DOHH2 (cell line): ENCODE data around the gene NBEA.

ENCODE experiments used
- H3F3A ChIP-seq: fragments of 200-600 bp; sonication (generic), shearing (Covaris generic); 2 replicates; pipeline ENCODE4 v1.6.0; 2016; ENCODE audit warnings: antibody characterized with exemption, mild to moderate bottlenecking; ENCODE audit not compliant: control insufficient read depth, insufficient read depth
- H3K27ac ChIP-seq: fragments of 200-600 bp; sonication (generic); 2 replicates; pipeline ENCODE4 v1.5.1; 2014; ENCODE audit warnings: low read depth, mild to moderate bottlenecking, low read length, moderate library complexity
- H3K27me3 ChIP-seq: fragments of 200-600 bp; sonication (generic); 2 replicates; pipeline ENCODE4 v1.6.1; 2014; ENCODE audit warnings: mild to moderate bottlenecking, low read length, mixed read lengths; ENCODE audit not compliant: control insufficient read depth
- H3K36me3 ChIP-seq: fragments of 200-600 bp; sonication (generic); 2 replicates; pipeline ENCODE4 v1.6.1; 2014; ENCODE audit warnings: mild to moderate bottlenecking, low read length, moderate library complexity, mixed read lengths; ENCODE audit not compliant: control insufficient read depth
- H3K4me1 ChIP-seq: fragments of 200-600 bp; sonication (generic); 2 replicates; pipeline ENCODE4 v1.6.1; 2014; ENCODE audit warnings: mild to moderate bottlenecking, low read length, mixed read lengths; ENCODE audit not compliant: control insufficient read depth
- H3K4me2 ChIP-seq: fragments of 200-600 bp; sonication (generic); 2 replicates; pipeline ENCODE4 v1.6.0; 2014; ENCODE audit warnings: mild to moderate bottlenecking, low read length, moderate library complexity
- H3K4me3 ChIP-seq: fragments of 200-600 bp; sonication (generic); 2 replicates; pipeline ENCODE4 v1.5.1; 2014; ENCODE audit warnings: mild to moderate bottlenecking, low read length, mixed read lengths
- H3K79me2 ChIP-seq: fragments of 200-600 bp; sonication (generic); 2 replicates; pipeline ENCODE4 v1.6.1; 2014; ENCODE audit warnings: mild to moderate bottlenecking, low read length, mixed read lengths; ENCODE audit not compliant: control insufficient read depth
- H3K9me2 ChIP-seq: fragments of 200-600 bp; sonication (generic); replicated peaks from 2 replicates; pipeline ENCODE4 v1.6.1; 2014; ENCODE audit warnings: mild to moderate bottlenecking, low read length, mixed read lengths; ENCODE audit not compliant: control insufficient read depth
- H3K9me3 ChIP-seq: fragments of 200-600 bp; sonication (generic); 2 replicates; pipeline ENCODE4 v1.6.1; 2014; ENCODE audit warnings: antibody characterized with exemption, low read length, mixed read lengths; ENCODE audit not compliant: control insufficient read depth, insufficient read depth
- H4K20me1 ChIP-seq: fragments of 200-600 bp; sonication (generic); 2 replicates; pipeline ENCODE4 v1.6.0; 2014; ENCODE audit warnings: low read depth, mild to moderate bottlenecking, antibody characterized with exemption, low read length, moderate library complexity; ENCODE audit not compliant: control insufficient read depth, insufficient read depth
- EZH2phosphoT487 ChIP-seq: fragments of 200-600 bp; sonication (generic); IDR thresholded peaks from 2 replicates; pipeline ENCODE4 v1.6.1; 2017; ENCODE audit warnings: borderline replicate concordance, mild to moderate bottlenecking, antibody characterized with exemption, low read length, moderate library complexity, mixed read lengths
- TF ChIP-seq, protein P1 (sequence below): fragments of 200-600 bp; sonication (generic); IDR thresholded peaks from one replicate; pipeline ENCODE4 v1.5.1; 2014; ENCODE audit warnings: antibody characterized with exemption, mild to moderate bottlenecking, low read depth, low read length; ENCODE audit not compliant: poor library complexity, severe bottlenecking

The NBEA gene

DNA sequence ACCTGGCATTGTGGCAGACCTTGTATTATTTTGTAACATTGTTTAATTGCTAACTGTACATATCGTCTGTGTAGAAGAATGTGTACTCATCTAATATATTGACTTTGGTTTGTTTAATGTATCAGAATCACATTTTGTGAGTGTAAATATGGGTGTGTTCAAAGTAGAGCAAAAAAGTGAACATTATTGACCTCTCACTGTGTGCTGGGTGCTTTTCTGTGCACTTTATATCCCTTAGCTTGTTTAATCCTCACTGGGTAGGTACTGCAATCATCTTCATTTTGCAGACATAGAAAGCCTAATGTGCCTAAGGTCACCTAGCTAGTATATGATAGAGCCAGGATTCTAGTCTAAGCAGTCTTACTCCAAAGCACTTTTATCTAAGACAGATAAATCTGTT lies 289.4 kb downstream of the NBEA start:
- Histone ChIP-seq H3K79me2 (no peaks in the 10 kb centered on the region), H3K27me3 (no peaks in the 10 kb centered on the region), H3K9me3 (no peaks in the 10 kb centered on the region), H3K4me2 (no peak overlapping the region), H3K4me3 (no peak overlapping the region), H3K27ac (no peak overlapping the region), H4K20me1 (no peaks in the 10 kb centered on the region), H3F3A (no peaks in the 10 kb centered on the region), H3K4me1 (no peaks in the 10 kb centered on the region), H3K9me2 (no peaks in the 10 kb centered on the region), H3K36me3 (no peaks in the 10 kb centered on the region)
- TF ChIP-seq, protein P1, sequence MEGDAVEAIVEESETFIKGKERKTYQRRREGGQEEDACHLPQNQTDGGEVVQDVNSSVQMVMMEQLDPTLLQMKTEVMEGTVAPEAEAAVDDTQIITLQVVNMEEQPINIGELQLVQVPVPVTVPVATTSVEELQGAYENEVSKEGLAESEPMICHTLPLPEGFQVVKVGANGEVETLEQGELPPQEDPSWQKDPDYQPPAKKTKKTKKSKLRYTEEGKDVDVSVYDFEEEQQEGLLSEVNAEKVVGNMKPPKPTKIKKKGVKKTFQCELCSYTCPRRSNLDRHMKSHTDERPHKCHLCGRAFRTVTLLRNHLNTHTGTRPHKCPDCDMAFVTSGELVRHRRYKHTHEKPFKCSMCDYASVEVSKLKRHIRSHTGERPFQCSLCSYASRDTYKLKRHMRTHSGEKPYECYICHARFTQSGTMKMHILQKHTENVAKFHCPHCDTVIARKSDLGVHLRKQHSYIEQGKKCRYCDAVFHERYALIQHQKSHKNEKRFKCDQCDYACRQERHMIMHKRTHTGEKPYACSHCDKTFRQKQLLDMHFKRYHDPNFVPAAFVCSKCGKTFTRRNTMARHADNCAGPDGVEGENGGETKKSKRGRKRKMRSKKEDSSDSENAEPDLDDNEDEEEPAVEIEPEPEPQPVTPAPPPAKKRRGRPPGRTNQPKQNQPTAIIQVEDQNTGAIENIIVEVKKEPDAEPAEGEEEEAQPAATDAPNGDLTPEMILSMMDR = no peak
- TF ChIP-seq EZH2phosphoT487 = no peak

DNA sequence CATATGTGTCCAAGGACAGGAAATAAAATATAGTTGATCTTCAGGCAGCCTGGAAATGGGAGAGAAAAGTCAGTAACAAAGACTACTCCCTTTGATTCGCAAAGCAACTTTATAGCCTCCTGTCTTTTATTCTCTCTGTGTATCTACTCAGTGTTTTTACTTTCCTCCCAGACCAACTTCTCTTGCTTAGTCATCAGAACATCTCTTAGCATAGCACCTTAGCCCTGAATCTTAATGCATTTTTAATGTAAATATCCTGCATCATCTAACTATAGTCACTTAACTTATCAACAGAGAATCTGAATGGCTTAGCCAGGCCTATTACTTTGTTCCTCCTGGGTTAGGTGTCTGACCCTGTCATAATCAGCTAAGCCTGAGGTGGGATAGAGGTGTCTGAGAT lies 296.2 kb downstream of the NBEA start:
- H3K9me2 ChIP-seq = no peaks in the 10 kb centered on the region
- no peaks in the 10 kb centered on the region for H3F3A ChIP-seq
- no peaks in the 10 kb centered on the region for H3K79me2 ChIP-seq
- TF ChIP-seq, protein P1 = no peak
- TF ChIP-seq EZH2phosphoT487 = no peak
- H3K9me3 ChIP-seq = no peaks in the 10 kb centered on the region
- no peak overlapping the region for H3K4me2 ChIP-seq
- H3K36me3 ChIP-seq = no peaks in the 10 kb centered on the region
- no peak overlapping the region for H3K4me3 ChIP-seq
- H3K27me3 ChIP-seq = no peaks in the 10 kb centered on the region
- H3K4me1 ChIP-seq = no peaks in the 10 kb centered on the region
- no peaks in the 10 kb centered on the region for H4K20me1 ChIP-seq
- H3K27ac ChIP-seq = no peak overlapping the region

DNA sequence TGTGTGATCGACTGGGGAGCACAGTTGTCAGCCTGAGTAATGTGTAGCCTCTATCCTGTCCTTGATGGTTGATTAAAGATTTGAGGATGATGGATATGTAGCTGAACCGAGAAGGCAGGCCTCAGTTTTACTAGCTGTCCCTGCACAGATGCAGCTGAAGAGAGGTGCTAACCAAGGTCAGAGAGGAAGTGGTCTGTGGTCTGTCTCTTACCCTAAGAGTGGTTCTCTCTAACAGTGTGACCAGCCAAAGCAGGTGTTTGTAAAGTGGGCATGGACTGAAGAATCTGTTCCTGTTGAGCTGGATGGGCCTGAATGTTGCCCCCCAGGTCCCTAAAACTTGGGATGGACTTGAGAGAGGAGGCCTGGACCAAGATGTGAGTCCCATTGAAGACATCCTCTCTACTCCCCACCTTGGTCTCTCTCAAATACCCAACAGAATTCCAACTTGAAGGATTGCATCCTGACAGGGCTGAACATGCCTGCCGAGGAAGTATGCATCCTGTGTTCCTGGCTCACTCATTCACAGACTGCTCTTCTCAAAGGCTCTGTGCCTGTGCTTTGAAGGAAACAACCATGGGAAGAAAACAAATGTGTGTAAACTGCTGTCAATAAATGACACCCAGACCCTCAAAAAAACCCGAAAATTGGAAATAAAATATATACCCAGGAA lies 310.6 kb downstream of the NBEA start:
- no peaks in the 10 kb centered on the region for H4K20me1 ChIP-seq
- H3K9me2 ChIP-seq = no peaks in the 10 kb centered on the region
- no peaks in the 10 kb centered on the region for H3F3A ChIP-seq
- H3K9me3 ChIP-seq = peaks cover 14% of the 10 kb centered on the region; the same call in 1 of the 2 replicates
- no peak overlapping the region for H3K27ac ChIP-seq
- no peaks in the 10 kb centered on the region for H3K36me3 ChIP-seq
- TF ChIP-seq, protein P1 = no peak
- no peak for TF ChIP-seq EZH2phosphoT487
- H3K4me1 ChIP-seq = peaks cover 12% of the 10 kb centered on the region
- H3K4me2 ChIP-seq = no peak overlapping the region
- H3K79me2 ChIP-seq = no peaks in the 10 kb centered on the region
- H3K27me3 ChIP-seq = no peaks in the 10 kb centered on the region
- no peak overlapping the region for H3K4me3 ChIP-seq
